Stimulated activated CD4-positive, alpha-beta T cell treated with anti-CD3 and anti-CD28 coated beads, TNF-alpha, amount 100 ng/mL, for 4 hours (primary cell): ENCODE results near the gene GPAM.

Source experiments
- DNase-seq, 3 experiments: peaks; one replicate each; pipeline ENCODE4 v3.0.0-alpha.2; 2020; ENCODE audit warnings: low read depth in 3 of 3

Gene GPAM

GRCh38 chr10:112184052-112184371 lies 447 bp upstream of the GPAM start:
- DNase-seq = no peak

GRCh38 chr10:112182784-112183328 lies 709 bp downstream of the GPAM start:
- no peak for DNase-seq

DNA sequence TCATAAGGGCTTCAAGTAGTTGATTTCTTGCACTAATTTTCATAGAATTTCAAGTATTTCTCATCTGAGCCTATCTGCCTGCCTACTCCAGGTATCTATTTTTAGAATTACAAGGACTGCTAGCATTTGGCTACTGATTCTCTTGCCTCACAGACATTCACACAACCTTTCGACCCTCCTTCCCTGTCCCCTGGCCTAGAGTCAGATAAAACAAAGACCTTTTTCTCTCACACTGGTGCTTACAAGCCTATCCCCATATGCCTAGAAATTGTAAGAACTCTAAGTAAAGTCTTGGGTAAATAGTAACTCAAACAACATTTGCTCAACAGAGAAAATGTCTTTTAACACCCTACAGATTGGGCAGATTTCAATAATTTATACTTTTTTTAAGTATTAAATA lies 6.3 kb downstream of the GPAM start:
- no peak for DNase-seq

- no peak for DNase-seq
Measured at GRCh38 chr10:112176543-112176942, 7.0 kb downstream of the GPAM start.

DNA sequence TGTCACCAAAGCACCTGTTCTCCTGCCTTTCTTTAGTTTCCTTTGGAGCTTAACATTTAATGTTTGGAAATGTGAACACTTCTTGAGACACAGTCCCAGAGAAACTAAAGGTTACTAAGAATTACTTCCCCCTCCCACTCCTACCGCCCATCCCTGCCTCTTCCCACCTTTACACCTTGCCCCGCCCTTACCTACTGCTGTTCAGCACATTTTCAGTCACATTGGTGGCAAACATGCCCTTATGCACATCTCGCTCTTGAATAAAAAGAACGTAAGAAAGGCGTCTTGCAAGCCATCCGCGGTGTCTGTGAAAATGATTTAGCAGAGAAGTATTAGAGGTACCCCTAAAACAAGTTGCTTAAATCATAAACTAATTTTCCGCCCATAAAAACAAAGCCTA lies 8.2 kb downstream of the GPAM start:
- DNase-seq = no peak

DNA sequence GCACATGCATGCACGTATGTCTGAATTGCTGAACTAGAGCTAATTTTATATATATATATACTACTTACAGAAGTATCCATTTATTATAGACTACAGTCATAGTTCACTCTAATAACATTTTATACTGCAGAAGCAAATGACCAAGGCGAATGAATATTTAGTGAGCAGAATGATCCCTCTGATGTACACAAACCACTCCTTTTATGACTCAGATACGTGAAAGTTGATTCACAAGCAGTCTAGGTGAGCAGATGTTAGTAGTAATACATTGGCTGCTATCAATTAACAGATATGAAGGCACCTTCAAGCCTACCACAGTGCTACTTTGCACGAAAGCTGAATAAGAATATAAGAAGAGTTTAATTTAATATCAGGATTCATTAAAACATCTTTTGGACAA lies 10.4 kb downstream of the GPAM start:
- no peak for DNase-seq

DNA sequence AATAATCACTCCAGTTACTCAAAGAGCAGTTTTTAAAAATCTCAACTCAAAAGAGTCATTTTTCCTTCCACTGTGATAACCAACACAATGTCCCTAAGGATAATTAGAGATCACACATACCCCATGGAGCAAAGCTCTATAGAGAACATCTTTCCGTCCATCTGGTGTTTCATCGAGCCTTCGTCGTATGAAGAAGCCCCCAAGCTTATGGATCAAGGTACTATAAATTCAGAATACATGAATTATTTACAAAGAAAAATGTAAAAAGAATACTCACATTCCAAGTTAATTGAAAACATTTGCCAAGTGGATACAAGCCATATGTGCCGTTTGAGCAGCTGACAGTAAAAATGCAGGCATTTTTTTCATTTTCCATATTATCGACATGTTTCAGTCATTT lies 14.8 kb downstream of the GPAM start:
- no peak for DNase-seq

GRCh38 chr10:112166800-112167199 lies 16.8 kb downstream of the GPAM start:
- DNase-seq = no peak

DNA sequence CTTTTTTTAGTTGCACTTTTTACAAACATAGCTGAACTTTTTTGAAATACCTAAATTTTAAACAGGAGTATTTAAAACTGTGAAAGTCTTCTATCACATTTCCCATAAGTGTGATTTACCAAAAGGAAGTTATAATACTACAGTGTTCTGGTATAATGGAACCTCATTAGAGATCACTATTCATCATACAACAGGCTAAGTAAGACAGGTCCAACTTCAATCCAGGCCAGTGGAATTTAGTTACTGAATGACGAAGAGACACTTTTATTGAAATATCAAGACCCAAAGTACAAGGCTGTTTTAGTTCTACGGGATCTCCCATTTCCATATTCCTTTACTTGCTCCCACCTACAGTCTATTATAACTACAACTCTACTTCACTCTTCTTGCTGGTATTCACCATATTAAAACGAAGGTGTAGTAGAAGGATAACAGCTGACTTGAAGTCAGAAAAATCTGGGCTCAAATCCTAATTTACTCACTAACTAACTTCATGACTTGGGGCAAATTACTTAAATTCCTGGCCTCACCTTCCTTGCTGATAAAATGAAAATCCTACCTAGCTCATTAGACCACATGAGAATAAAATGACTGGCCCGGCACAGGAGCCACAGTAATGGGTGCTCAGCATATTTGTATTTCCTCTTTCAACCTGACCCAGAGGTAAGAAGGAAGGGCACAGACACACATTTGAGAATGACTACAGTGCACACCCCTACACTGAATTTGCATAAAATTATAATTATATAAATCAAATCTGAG lies 21.6 kb downstream of the GPAM start:
- no peak for DNase-seq

DNA sequence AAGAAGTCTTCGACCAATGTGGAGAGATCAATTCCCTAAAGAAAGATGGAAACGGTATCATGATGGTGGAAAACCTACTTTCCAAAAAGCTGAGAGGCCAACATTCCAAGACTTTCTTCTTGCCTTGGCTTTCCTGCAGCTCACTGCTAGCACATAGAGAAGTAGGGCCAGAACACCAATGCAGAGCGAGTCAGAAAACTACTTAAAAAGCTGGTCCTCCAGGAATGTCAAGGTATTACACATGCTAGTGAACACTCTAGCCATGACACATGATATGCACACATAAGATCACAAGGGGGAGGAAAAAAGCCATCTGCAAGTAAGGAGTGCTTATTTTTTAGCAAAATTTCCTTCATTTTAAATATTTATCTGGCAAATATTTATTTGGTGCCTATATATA lies 22.7 kb downstream of the GPAM start:
- no peak for DNase-seq

DNA sequence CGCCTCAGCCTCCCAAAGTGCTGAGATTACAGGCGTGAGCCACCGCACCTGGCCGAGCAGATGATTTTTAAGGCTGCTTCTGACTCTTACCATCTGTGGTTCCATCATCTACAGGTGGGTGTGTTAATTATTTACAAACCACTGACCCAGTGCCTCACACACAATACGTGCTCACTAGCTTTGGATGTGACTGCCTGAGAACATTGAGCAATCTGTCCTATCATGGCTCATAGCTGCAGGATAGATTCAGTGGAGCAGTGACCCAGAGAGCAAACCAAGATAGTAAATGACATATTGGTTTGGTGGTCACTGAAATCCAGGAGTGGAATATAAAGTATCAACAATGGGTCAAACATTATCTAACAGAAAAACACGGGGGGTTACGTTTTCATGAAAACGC lies 24.1 kb downstream of the GPAM start:
- no peak for DNase-seq

- DNase-seq = no peak
Measured at GRCh38 chr10:112151524-112152039, 32.0 kb downstream of the GPAM start.

GRCh38 chr10:112148331-112148730 lies 35.2 kb downstream of the GPAM start:
- DNase-seq = no peak

DNA sequence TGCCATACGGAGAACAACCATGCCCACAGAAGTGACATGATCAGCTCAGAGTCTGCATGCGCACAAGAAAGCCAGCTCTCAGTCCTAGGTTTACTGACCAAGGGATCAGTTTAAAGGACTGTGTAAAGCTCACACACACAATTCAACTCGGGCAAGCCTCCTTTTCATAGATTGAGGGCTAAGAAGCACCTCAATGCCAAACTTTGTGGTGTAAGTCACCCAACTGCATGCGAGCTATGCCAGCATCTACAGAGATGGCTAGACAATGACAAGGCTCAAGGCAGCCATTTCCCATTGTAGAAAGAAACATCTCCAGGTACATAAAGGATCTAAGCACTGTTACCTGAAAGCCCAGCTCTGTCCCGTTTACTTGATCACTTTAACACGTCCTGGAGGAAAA lies 36.8 kb downstream of the GPAM start:
- no peak for DNase-seq

- DNase-seq = no peak
Measured at GRCh38 chr10:112145263-112145662, 38.3 kb downstream of the GPAM start.

DNA sequence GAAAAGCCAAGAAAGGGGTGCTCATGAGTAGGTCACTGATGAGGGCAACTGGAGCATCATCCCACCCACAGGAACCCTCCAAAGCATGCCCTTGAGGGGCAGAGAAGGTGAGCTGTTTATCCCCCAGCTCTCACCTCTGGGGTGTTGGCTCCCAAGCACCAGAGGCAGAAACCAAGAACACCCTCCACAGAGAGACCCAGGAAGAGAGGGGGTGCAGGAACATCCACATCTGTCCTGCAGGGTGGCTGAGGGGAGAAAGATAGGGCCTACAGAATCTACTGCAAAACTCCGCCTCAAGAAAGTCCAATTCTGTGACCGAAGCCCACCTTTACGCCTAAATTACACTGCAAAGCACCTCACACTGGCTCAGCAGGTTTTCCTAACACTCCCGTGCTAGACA lies 40.1 kb downstream of the GPAM start:
- no peak for DNase-seq

GRCh38 chr10:112141292-112141691 lies 42.3 kb downstream of the GPAM start:
- DNase-seq = no peak

DNA sequence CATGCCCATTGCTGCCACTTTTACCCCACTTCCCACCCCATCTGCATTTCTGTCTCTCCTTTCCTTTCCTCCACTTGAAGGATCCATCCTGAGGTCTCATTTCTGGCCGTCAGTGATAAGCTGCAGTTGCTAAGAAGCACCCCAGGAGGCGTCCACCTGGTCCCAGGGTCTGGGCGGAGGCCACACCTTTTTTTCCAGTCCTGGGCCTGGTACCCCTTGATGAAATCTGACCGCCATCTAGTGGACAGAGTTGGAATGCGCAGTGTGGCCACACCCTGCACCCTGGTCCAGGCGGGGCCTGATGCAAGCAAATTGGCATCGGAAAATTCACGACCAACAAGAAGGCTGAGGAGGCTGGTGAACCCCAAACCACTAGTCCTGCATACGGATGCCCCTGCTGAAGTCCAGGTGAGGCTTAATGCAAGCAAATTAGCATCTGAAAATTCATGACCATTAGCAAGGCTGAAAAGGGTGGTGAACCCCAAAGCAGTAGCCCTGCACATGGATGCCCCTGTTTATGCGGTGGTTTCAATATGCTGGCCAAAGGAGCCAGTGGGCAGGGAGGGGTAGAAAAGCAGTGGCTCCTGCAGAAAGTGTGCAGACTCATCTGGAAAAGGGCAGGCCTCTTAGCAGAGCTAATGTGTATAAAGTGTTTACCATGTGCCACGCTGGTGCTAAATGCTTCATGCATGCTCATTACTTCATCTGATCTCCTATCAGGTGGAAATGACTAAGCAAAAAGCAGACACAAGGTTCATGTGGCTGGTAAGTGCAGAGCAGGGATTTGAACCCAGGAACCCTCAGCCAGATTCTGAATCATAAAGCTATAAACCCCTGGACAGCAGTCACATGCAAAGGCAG lies 43.2 kb downstream of the GPAM start:
- peak; percentile 25 to 29 (median 26) for DNase-seq

- no peak for DNase-seq
Measured at GRCh38 chr10:112139176-112139575, 44.4 kb downstream of the GPAM start.

- peak; percentile 10 to 30 (median 25) for DNase-seq
Measured at GRCh38 chr10:112137154-112137987, 46.2 kb downstream of the GPAM start.

DNA sequence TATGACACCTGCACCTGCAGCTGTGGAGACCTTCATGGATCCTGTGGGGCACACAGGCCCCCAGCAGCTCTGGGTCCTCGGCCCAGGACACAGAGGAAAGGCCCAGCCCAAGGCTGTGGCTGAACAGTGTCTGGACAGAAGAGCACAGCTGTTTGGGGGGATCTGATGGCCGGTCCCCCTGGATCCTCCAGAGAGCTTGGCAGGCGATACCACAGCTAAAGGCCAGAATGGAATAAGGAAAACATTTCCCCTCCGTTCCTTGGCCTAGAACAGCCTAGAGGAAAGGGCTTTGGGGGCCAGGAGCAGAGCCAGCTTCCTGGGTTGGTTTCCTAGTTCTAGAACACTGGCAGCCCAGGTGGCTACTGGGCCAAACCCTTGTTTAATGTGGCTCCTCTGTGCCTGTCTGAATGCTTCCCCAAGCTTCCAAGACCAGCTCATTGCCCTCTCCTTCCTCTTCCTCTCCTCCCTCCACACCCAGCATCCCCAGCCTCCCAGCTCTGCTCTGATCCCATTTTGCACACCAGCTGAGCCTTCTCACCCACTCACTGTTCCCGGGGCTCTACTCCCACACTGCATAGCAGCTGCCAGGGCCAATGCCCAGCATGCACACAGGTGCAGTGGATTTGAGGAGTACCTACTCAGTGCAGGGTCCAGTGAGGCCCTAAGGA lies 46.9 kb downstream of the GPAM start:
- DNase-seq = no peak
